Ovary (tissue), 3 donors: Measurements from ENCODE around the gene NDUFAB1.

ENCODE experiments used
- CTCF ChIP-seq, 3 donors: fragments of 450-650 bp in 2 of 3; fragments of 200-600 bp in 1 of 3; IDR thresholded peaks; one replicate each; pipeline versions ENCODE4 v1.5.1 to v1.8.0; 2016 to 2022; ENCODE audit warnings: antibody characterized with exemption in 3 of 3, mild to moderate bottlenecking in 1 of 3
- EP300 ChIP-seq: sonication (generic); formaldehyde crosslinking; IDR thresholded peaks from one replicate; pipeline ENCODE4 v1.6.1; 2017; ENCODE audit warnings: antibody characterized with exemption
- POLR2A ChIP-seq: fragments of 450-650 bp; IDR thresholded peaks from one replicate; pipeline ENCODE4 v1.6.1; 2017; ENCODE audit warnings: antibody characterized with exemption, mild to moderate bottlenecking, moderate library complexity
- donor health status: DM: no; HTN: no; CAD: no.

GRCh38 chr16:23566724-23567123 lies 29.4 kb downstream of the NDUFAB1 start:
- TF ChIP-seq CTCF (IDR thresholded peaks at IDR 0.05) (no peak), POLR2A (no peak), EP300 (no peak)
